ENCODE results near the gene LYRM7.

The LYRM7 gene

GRCh38 chr5:131222731-131223130 is 52.0 kb downstream of the LYRM7 start:
- TF ChIP-seq, protein P1, sequence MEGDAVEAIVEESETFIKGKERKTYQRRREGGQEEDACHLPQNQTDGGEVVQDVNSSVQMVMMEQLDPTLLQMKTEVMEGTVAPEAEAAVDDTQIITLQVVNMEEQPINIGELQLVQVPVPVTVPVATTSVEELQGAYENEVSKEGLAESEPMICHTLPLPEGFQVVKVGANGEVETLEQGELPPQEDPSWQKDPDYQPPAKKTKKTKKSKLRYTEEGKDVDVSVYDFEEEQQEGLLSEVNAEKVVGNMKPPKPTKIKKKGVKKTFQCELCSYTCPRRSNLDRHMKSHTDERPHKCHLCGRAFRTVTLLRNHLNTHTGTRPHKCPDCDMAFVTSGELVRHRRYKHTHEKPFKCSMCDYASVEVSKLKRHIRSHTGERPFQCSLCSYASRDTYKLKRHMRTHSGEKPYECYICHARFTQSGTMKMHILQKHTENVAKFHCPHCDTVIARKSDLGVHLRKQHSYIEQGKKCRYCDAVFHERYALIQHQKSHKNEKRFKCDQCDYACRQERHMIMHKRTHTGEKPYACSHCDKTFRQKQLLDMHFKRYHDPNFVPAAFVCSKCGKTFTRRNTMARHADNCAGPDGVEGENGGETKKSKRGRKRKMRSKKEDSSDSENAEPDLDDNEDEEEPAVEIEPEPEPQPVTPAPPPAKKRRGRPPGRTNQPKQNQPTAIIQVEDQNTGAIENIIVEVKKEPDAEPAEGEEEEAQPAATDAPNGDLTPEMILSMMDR (IDR thresholded peaks at IDR 0.05; ENCODE audit: borderline replicate concordance, control extremely low read depth, extremely low read depth, insufficient read depth, missing control alignments) = no peak
- in situ Hi-C loops (cut with MboI; ENCODE audit: low sequenced_read_pairs, unreplicated experiment) = no loop called here
- no peak for DNase-seq (ENCODE audit: low spot score)

DNA sequence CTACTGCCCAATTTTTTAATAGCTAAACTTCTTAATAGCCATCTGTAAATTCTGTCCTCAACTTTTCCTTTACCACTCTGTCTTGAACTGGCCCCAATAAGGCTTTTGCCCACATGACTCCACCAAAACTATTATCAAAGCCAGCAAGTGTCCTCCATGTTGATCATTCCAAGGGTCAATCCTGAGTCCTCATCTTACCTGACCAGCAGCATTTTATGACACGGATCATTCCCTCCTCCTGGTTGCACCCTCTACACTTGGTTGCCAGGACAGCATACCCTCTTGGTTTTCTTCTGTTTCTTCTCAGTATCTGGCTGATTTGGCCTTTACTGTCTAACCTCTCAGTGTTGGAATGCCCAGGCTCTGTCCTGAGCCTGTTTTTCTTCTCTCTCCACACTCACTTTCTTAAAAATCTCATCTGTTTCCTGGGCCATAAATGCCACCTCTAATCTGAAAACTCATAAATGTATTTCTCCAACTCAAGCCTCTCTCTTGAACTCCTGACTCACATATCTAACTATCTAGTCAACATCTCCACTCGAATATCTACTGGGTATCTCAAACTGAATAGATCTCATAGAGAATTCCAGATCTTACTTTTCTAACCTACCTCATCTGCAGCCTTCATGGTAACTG is 53.1 kb downstream of the LYRM7 start:
- TF ChIP-seq, protein P1 (IDR thresholded peaks at IDR 0.05; ENCODE audit: borderline replicate concordance, control extremely low read depth, extremely low read depth, insufficient read depth, missing control alignments) = no peak
- DNase-seq (ENCODE audit: low spot score) = no peak
- in situ Hi-C loops (cut with MboI; ENCODE audit: low sequenced_read_pairs, unreplicated experiment) = no loop called here

GRCh38 chr5:131224387-131225201 is 53.9 kb downstream of the LYRM7 start:
- in situ Hi-C loops (cut with MboI; ENCODE audit: low sequenced_read_pairs, unreplicated experiment) = no loop called here
- TF ChIP-seq, protein P1 (IDR thresholded peaks at IDR 0.05; ENCODE audit: borderline replicate concordance, control extremely low read depth, extremely low read depth, insufficient read depth, missing control alignments) = no peak
- DNase-seq (ENCODE audit: low spot score) = peak; percentile 53

DNA sequence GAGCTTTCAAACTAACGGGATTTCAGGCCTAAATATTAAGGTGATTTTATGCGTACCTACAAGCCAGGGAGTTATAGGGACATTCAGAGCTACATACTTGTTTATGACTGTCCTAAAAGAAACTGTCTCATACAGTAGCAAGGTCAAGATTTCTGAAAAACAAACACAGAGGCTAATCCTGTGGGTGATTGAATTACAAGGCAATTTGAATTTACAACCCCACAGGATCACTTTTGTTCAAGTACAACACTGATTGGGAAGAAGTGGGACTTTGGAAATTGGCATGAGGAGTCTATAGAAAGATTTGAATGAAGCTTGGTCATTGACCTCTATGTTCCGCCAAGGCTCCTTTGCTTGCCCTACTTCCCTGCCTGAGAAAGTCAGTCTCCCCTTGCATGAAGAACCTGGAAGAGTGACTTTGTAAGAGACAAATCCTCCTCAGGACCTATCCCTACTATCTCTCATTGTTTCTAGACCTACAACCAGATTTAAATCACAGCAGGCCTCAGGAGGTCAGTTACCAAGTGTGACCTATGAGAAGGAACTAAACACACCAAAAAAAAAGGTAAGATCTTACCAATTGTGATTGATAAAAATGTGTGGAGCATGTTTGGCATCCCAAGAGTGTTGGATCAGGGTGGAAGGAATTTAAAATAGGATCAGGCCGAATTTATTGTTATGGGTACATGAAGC is 54.7 kb downstream of the LYRM7 start:
- in situ Hi-C loops (cut with MboI; ENCODE audit: low sequenced_read_pairs, unreplicated experiment) = no loop called here
- DNase-seq (ENCODE audit: low spot score) = no peak
- TF ChIP-seq, protein P1 (IDR thresholded peaks at IDR 0.05; ENCODE audit: borderline replicate concordance, control extremely low read depth, extremely low read depth, insufficient read depth, missing control alignments) = no peak

GRCh38 chr5:131226899-131227298 is 56.2 kb downstream of the LYRM7 start:
- DNase-seq (ENCODE audit: low spot score) = no peak
- TF ChIP-seq, protein P1 (IDR thresholded peaks at IDR 0.05; ENCODE audit: borderline replicate concordance, control extremely low read depth, extremely low read depth, insufficient read depth, missing control alignments) = no peak
- in situ Hi-C loops (cut with MboI; ENCODE audit: low sequenced_read_pairs, unreplicated experiment) = no loop called here

DNA sequence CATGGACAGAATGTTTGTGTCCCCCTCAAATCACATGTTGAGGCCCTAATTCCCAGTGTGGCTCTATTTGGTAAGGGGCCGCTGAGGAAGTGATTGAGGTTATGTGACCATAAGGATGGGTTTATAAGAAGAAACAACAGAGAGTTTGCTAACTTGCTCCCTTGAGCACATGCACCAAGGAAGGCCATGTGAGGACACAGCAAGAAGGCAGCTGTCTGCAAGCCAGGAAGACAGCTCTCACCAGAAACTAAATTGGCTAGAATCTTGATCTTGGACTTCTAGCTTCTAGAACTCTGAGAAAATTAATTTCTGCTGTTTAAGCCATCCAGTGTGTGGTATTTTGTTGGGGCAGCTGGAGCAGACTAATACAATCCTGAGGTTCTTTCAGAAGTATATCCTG is 57.9 kb downstream of the LYRM7 start:
- in situ Hi-C loops (cut with MboI; ENCODE audit: low sequenced_read_pairs, unreplicated experiment) = no loop called here
- TF ChIP-seq, protein P1 (IDR thresholded peaks at IDR 0.05; ENCODE audit: borderline replicate concordance, control extremely low read depth, extremely low read depth, insufficient read depth, missing control alignments) = no peak

More for the DNA sequence above, 57.9 kb downstream of the LYRM7 start:
- DNase-seq (ENCODE audit: low spot score) = no peak
